ENCODE measurements around the gene SOX30.
"Not testable (repeated sequence)": the region's sequence is repeated elsewhere in the genome, so short reads cannot be mapped to it uniquely, and the experiment has no call there.

The SOX30 gene

DNA sequence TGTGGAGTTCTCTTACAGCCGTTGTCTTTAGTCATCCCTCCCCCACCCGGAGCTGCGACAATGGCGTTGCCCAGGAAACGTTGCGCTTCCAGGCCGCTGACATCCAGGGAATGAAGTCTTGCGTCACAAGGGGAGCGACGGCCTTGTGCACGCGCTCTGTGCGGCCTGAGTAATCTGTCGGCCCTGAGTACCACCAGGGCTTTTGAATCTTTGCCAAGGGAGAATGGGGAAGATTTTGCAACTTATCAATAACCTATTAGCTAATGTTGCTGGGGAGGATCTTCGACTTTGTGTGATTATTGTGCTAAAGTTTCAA lies at the start of gene SOX30:
Gene SOX30 (minus strand): TSS at position 62 of the 316 bp plus-strand sequence. CDS start 360 bp downstream, outside the sequence.
- DNase-seq (ENCODE audit: low read depth in 2 of 2) = no peak

DNA sequence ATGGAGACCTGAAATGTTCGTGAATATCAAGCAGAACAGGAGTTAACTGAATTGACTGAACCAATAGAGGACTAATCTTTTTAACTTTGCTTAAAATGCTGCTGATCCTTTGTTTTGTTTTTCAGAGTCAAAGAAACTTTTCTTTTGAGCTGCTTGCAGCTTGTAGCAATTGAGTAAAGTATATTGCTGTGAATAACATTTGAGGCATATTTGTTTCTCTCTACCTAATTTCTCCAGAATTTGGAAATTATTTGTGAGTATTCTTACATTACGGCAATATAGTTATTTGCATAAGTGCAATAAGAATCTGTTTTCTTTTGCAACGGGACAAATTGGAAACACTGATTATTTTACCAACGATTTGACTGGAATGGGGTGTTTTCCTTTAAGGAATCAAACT lies 46.4 kb upstream of the SOX30 start:
- DNase-seq (ENCODE audit: low read depth in 2 of 2) = not testable (repeated sequence)

DNA sequence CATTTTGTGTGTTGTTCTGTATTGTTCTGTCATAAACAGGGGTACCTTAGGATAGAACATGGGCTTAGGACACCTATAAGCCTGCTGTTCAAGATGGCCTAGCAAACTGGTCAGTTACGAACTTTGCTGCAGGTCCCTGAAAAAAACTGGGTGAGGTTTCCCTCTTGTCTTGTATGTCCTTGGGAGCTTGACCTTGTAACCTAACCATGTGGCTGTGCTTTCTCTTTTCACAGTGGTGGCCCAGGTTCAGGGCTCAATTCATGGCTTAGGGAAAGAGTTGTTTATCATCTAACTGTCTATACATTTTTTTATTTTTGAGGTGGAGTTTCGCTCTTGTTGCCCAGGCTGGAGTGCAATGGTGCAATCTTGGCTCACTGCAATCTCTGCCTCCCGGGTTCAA lies 43.9 kb upstream of the SOX30 start:
- DNase-seq (ENCODE audit: low read depth in 2 of 2) = not testable (repeated sequence)

DNA sequence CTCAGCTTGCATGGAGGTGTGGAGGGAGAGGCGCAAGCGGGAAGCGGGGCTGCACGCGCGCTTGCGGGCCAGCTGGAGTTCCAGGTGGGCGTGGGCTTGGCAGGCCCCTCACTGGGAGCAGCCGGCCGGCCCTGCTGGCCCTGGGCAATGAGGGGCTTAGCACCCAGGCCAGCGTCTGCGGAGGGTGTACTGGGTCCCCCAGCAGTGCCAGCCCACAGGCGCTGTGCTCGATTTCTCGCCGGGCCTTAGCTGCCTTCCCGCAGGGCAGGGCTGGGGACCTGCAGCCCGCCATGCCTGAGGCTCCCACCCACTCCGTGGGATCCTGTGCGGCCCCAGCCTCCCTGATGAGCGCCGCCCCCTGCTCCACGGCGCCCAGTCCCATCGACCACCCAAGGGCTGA lies 41.6 kb upstream of the SOX30 start:
- not testable (repeated sequence) for DNase-seq (ENCODE audit: low read depth in 2 of 2)

DNA sequence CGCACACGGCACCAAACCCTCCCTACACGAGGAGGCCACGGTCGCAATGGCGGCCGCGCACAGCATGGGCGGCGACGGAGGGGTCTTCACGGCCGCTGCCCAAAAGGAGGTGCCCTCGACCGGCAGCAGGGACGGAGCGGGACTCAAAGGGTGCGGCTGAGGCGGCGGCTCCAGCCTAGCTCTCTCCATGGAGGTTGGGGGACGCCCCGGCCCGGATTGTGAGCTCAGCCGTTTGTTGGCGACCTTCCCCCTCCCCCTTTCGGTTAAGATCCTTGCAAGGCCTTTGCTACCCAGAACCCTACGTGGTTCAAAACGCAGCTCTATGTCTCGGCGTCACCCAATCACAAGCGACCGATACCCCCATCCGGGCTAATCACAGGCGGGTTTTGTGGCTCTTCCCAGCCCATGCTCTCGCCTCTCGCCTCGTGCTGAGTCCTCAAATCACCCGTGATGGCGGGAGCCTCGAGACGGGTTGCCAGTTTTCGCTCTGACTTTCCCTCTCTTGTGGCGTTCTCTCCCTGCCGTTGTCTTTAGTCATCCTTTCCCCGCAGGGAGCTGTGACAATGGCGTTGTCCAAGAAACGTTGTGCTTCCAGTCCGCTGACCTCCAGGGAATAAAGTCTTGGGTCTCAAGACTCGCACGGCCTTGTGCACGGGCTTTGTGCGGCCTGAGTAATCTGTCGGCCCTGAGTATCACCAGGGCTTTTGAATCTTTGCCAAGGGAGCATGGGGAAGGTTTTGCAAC lies 38.6 kb upstream of the SOX30 start:
- DNase-seq (ENCODE audit: low read depth in 2 of 2) = no peak

GRCh38 chr5:157689942-157690689 lies 37.9 kb upstream of the SOX30 start:
- DNase-seq (ENCODE audit: low read depth in 2 of 2) = no peak

- DNase-seq (ENCODE audit: low read depth in 2 of 2) = no peak
Observed at GRCh38 chr5:157687198-157687554, 34.9 kb upstream of the SOX30 start.

DNA sequence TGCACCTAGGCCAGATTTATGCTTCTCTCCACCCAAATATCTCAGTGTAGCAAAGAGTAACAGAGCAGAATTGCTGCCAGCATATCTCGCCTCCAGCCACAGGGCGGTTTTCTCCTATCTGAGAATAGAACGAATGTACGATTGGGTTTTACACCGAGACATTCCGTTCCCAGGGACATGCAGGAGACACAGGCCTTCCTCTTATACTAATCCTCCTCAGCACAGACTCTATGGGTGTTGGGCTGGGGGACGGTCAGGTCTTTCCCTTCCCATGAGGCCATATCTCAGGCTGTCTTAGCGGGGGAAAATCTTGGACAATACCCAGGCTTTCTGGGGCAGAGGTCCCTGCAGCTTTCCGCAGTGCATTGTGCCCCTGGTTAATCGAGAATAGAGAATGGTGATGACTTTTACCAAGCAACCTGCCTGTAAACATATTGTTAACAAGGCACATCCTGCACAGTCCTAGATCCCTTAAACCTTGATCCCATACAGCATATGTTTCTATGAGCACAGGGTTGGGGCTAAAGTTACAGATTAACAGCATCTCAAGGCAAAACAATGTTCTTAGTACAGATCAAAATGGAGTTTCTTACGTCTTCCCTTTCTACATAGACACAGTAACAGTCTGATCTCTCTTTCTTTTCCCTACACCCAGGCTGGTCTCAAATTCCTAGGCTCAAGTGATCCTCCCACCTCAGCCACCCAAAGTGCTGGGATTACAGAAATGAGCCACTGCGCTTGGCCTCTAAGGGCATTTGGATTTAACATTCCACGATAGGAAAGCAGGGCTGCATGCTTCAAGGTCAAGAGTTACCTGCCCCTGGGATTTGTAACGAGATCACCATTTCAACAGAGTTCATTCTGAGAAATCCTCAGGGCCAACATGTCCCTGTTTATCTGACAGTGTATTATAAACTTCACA lies 34.3 kb upstream of the SOX30 start:
- DNase-seq (ENCODE audit: low read depth in 2 of 2) = not testable (repeated sequence)

DNA sequence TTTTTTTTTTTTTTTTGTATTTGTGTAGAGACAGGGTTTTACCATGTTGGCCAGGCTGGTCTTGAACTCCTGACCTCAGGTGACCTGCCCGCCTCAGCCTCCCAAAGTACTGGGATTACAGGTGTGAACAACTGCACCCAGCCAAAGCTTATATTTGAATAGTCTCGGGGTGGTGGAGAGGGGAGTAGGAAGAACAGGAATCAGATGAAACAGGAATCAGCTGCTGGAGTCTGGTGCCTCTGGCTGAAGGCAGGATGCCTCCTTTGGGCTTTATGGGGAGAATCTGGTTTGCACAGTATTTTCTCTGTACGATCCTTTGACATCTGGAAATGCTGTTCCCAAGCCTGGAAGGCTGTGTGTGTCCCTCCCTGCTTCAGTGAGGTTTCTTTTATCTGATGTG lies 30.0 kb upstream of the SOX30 start:
- DNase-seq (ENCODE audit: low read depth in 2 of 2) = no peak

DNA sequence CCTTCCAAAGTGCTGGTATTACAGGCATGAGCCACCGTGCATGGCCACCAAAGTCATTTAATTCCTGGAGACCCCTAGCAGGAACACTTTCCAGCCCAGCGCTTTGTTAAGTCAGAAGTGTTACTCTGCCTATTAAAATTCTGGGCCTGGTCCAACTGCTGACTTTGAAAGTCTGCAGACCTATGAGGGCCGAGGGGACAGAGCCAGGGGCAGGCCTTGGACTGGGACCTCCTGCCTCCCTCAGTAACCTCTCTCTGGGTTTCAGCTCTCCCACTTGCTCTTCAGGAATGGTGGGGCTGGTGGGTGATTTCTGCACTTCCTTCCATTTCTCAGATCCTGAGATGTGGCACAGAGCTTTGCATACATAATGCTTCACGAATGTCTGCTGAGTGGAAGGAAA lies 28.8 kb upstream of the SOX30 start:
- DNase-seq (ENCODE audit: low read depth in 2 of 2) = no peak

DNA sequence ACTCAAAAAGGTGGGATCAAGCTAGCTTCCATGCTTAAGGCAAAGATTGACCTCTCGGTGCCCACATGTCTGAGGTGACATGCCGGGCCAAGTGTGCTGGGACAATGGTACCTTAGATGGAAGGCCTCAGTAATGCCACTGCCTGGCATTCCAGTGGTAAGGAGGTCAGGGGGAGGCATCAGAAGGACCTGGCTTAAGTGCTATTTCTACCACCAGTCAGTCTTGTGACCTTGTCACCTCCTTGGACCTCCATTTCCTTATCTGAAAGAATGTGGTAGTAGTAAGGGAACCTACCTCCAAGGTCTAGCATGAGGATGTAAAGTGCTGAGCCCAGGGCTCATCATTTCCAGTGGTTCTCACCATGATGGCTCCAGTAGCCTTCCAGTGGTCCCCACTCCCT lies 28.0 kb upstream of the SOX30 start:
- no peak for DNase-seq (ENCODE audit: low read depth in 2 of 2)

GRCh38 chr5:157679801-157680200 lies 27.6 kb upstream of the SOX30 start:
- no peak for DNase-seq (ENCODE audit: low read depth in 2 of 2)

DNA sequence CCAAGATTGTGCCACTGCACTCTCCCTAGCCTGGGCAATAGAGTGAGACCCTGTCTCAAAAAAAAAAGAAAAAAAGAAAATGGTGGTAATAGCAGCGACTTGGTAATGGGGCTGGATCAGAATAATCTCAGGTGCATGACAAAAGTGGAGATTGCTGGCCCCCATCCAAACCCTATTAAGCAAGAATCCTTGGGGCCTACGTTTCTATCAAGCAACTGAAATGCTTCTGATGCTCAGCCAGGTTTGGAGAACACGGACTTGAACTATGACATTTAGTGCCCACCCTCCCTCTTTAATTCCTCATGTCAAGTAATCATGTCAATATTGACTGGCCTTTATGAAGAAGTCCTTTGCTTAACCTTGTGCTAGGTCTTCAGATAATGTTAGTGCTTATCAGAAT lies 25.7 kb upstream of the SOX30 start:
- DNase-seq (ENCODE audit: low read depth in 2 of 2) = no peak

DNA sequence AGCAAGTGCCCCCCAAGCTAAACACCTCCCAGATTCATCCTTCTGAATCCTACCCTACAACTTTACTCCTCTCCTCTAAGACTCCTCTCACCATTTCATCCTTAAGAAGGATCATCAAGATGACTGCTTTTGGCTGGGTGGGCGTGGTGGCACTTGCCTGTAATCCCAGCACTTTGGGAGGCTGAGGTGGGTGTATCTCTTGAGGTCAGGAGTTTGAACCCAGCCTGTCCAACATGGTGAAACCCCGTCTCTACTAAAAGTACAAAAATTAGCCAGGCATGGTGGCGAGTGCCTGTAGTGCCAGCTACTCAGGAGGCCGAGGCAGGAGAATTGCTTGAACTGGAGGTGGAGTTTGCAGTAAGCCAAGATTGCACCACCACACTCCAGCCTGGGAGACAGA lies 22.1 kb upstream of the SOX30 start:
- DNase-seq (ENCODE audit: low read depth in 2 of 2) = not testable (repeated sequence)

GRCh38 chr5:157672976-157673375 lies 20.7 kb upstream of the SOX30 start:
- no peak for DNase-seq (ENCODE audit: low read depth in 2 of 2)

DNA sequence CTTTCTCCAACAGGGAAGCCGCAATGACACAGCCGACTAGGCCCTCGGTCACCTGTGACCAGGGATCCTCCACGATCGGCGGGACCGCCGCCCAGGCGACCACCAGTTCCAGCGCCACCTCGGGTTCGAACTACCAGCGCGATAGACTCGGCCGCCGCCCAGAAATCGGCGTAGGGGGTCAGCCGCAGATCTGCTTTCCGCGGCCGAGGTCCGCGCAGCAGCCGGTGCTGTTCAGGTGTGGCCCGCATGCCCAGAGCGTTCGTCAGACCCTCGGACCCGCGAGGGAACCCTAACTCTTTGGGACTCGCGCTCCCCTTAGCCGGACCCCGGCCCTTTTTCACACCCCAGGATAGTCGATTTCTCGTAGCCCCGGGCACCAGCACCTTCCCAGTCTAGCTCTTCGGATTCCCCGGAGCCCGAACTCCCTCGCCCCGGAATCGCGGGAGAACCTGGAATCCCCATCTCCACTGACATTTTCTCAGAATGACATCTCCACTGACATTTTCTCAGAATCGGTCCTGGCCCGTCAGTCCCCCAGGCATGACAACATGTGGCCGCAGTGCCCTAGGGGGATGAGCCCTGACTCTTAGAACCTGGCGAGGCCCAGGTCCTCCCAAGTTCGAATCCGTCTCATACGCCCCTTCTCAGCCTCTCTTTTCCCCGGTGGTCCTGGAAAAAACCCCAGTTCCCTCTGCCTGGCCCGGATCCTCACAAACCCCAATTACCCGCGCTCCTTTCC lies 19.5 kb upstream of the SOX30 start:
- DNase-seq (ENCODE audit: low read depth in 2 of 2) = no peak

- DNase-seq (ENCODE audit: low read depth in 2 of 2) = no peak
Observed at GRCh38 chr5:157670662-157671591, 18.7 kb upstream of the SOX30 start, which contains the start of gene C5orf52. C5orf52 (plus strand) TSS chr5:157671533; CDS start chr5:157671615, 82 bp downstream.

DNA sequence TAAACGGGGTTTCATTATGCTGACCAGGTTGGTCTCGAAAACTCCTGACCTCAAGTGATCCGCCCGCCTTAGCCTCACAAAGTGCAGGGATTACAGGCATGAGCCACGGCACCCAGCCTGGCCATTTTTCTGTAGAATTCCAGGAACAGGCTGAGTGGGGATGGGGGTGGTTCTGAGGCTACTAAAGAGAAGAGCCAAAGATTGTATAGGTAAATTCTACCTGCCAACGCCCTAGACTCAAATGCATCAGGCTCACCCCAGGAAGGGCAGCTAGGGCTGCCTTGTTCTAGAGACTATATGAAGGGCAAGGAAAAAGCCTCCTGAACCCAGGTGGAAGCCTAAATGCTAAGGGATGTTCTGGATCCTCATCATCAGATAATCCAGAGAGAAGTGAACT lies 17.5 kb upstream of the SOX30 start:
- DNase-seq (ENCODE audit: low read depth in 2 of 2) = no peak

GRCh38 chr5:157668356-157668755 lies 16.1 kb upstream of the SOX30 start:
- no peak for DNase-seq (ENCODE audit: low read depth in 2 of 2)

- no peak for DNase-seq (ENCODE audit: low read depth in 2 of 2)
Observed at GRCh38 chr5:157665467-157666070, 13.3 kb upstream of the SOX30 start.
